ENCODE measurements around the gene SMYD3. TPM values are rescaled to one million over a fixed set of nuclear protein-coding genes. Genes with fewer than 3 reads are reported as not detected.

Gene SMYD3
- total RNA-seq, 6 experiments from 2014 or later: 6.3 to 10.0 (median 6.6) TPM

GRCh38 chr1:245835386-245835785 is 671.7 kb downstream of the SMYD3 start:
- ATAC-seq (no peak), DNase-seq (no peak)
- intact Hi-C loops (cut with DNase I): no loop called here
- H3K36me3 ChIP-seq: no peaks in the 10 kb centered on the region
- no peaks in the 10 kb centered on the region for H3K4me1 ChIP-seq
- no peak for TF ChIP-seq POLR2A (IDR thresholded peaks at IDR 0.05)
- WGBS (ENCODE audit: insufficient coverage, low coverage, low lambda C conversion rate, missing lambda C conversion rate): 93% methylated on average over 6 of the region's 6 CpGs
- no peaks in the 10 kb centered on the region for H3K9me3 ChIP-seq
- H3K27ac ChIP-seq: no peak overlapping the region
- H3K27me3 ChIP-seq: no peaks in the 10 kb centered on the region
- H3K4me3 ChIP-seq: no peak overlapping the region

- Histone ChIP-seq H3K9me3 (no peaks in the 10 kb centered on the region), H3K27ac (no peak overlapping the region), H3K4me1 (no peaks in the 10 kb centered on the region), H3K4me3 (no peak overlapping the region), H3K27me3 (no peaks in the 10 kb centered on the region), H3K36me3 (no peaks in the 10 kb centered on the region)
- intact Hi-C loops (cut with DNase I): no loop called here
- DNase-seq: no peak
- 91% methylated on average over 5 of the region's 5 CpGs for WGBS (ENCODE audit: insufficient coverage, low coverage, low lambda C conversion rate, missing lambda C conversion rate)
- TF ChIP-seq POLR2A (IDR thresholded peaks at IDR 0.05) (no peak), CTCF (IDR thresholded peaks at IDR 0.05) (no peak)
- no peak for ATAC-seq
These were observed 673.1 kb downstream of the SMYD3 start for GRCh38 chr1:245834002-245834401.

- WGBS (ENCODE audit: insufficient coverage, low coverage, low lambda C conversion rate, missing lambda C conversion rate): 88% methylated on average over 5 of the region's 7 CpGs
- Histone ChIP-seq H3K36me3 (no peaks in the 10 kb centered on the region), H3K4me1 (no peaks in the 10 kb centered on the region), H3K27me3 (no peaks in the 10 kb centered on the region), H3K27ac (no peak overlapping the region), H3K9me3 (no peaks in the 10 kb centered on the region), H3K4me3 (no peak overlapping the region)
- TF ChIP-seq POLR2A (IDR thresholded peaks at IDR 0.05) (no peak), CTCF (IDR thresholded peaks at IDR 0.05) (no peak)
- no peak for DNase-seq
- intact Hi-C loops (cut with DNase I): no loop called here
- no peak for ATAC-seq
These were observed 674.1 kb downstream of the SMYD3 start for GRCh38 chr1:245832771-245833527.

- Histone ChIP-seq H3K4me3 (no peak overlapping the region), H3K27ac (no peak overlapping the region), H3K27me3 (no peaks in the 10 kb centered on the region), H3K4me1 (no peaks in the 10 kb centered on the region), H3K36me3 (no peaks in the 10 kb centered on the region), H3K9me3 (no peaks in the 10 kb centered on the region)
- 88% methylated on average over 7 of the region's 9 CpGs for WGBS (ENCODE audit: insufficient coverage, low coverage, low lambda C conversion rate, missing lambda C conversion rate)
- DNase-seq (no peak), ATAC-seq (no peak)
- intact Hi-C loops (cut with DNase I): no loop called here
- TF ChIP-seq CTCF (IDR thresholded peaks at IDR 0.05) (no peak), POLR2A (IDR thresholded peaks at IDR 0.05) (no peak)
These were observed 675.6 kb downstream of the SMYD3 start for GRCh38 chr1:245831518-245831917.

- TF ChIP-seq POLR2A (IDR thresholded peaks at IDR 0.05) (no peak), CTCF (IDR thresholded peaks at IDR 0.05) (no peak)
- no peak for ATAC-seq
These were observed 677.3 kb downstream of the SMYD3 start for GRCh38 chr1:245829826-245830225.

More at GRCh38 chr1:245829826-245830225, 677.3 kb downstream of the SMYD3 start:
- Histone ChIP-seq H3K27ac (no peak overlapping the region), H3K4me1 (no peaks in the 10 kb centered on the region), H3K27me3 (no peaks in the 10 kb centered on the region), H3K4me3 (no peak overlapping the region), H3K9me3 (no peaks in the 10 kb centered on the region), H3K36me3 (no peaks in the 10 kb centered on the region)
- intact Hi-C loops (cut with DNase I): no loop called here
- DNase-seq: no peak
